ENCODE data around the gene KIF13A. TPM values are rescaled to one million over a fixed set of nuclear protein-coding genes. Genes with fewer than 3 reads are reported as not detected.

The KIF13A gene
- total RNA-seq, 1 donor from 2014 or later = 38.4 TPM

DNA sequence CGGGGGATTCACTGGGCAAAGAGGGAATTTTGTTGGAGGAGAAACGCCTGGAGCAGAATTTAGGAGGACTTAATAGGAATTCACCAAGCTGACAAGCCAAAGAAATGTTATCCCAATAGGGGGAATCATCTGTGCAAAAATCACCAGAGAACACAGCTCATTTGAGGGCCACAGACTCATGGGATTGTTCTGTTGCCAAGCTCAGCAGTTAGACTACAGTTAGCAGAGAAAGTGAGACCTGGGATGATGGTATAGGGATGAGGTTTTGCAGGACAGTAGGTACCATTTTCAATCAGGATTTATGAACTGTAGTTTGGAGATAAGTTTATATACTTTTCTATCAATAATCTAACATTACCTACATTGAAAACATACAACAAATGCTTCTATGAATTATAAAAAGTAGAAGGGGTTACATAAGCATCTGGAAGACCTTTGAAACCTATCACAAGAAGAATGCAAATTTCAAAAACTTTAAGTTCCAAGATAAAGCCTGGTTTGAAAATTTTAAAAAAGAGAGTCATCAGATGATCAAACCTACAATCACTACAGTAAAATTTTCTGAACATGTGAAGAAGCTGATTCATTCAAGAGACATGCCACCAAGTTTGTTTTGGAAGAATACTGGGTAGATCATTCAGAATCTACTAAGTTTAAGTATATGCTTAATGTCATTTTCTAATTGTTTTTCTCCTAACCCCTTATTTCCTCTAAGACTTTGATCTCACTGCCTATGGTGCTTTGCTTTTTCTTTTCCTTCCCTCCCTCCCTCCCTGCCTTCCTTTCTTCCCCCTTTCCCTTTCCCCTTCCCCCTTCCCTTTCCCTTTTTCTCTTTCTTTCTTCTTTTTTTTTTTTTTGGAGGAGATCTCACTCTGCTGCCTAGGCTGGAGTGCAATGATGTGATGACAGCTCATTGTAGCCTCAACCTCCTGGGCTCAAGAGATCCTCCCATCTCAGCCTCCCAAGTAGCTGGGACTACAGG, 81.5 kb downstream of the KIF13A start:
- Histone ChIP-seq H3K9me3 (ENCODE audit: insufficient read depth, low read depth, low read length) (no peaks in the 10 kb centered on the region), H3K27ac (ENCODE audit: low read depth, low read length) (peak overlapping the region; percentile 93), H3K27me3 (ENCODE audit: insufficient read depth, low read length) (no peaks in the 10 kb centered on the region), H3K79me2 (ENCODE audit: insufficient read depth, low read length) (peaks cover 56% of the 10 kb centered on the region), H3K4me3 (ENCODE audit: insufficient read depth, low read depth, low read length) (no peak overlapping the region), H3K36me3 (ENCODE audit: insufficient read depth, low read length) (no peaks in the 10 kb centered on the region), H3K4me1 (ENCODE audit: insufficient read depth, low read length) (peaks cover 29% of the 10 kb centered on the region), H4K20me1 (ENCODE audit: insufficient read depth, low read length) (no peaks in the 10 kb centered on the region), H3K4me2 (ENCODE audit: low read length) (peak overlapping the region; percentile 42), H3K9ac (ENCODE audit: low read length) (peak overlapping the region; percentile 50), H2AFZ (ENCODE audit: low read depth, low read length) (no peak overlapping the region)
- TF ChIP-seq, protein P1, sequence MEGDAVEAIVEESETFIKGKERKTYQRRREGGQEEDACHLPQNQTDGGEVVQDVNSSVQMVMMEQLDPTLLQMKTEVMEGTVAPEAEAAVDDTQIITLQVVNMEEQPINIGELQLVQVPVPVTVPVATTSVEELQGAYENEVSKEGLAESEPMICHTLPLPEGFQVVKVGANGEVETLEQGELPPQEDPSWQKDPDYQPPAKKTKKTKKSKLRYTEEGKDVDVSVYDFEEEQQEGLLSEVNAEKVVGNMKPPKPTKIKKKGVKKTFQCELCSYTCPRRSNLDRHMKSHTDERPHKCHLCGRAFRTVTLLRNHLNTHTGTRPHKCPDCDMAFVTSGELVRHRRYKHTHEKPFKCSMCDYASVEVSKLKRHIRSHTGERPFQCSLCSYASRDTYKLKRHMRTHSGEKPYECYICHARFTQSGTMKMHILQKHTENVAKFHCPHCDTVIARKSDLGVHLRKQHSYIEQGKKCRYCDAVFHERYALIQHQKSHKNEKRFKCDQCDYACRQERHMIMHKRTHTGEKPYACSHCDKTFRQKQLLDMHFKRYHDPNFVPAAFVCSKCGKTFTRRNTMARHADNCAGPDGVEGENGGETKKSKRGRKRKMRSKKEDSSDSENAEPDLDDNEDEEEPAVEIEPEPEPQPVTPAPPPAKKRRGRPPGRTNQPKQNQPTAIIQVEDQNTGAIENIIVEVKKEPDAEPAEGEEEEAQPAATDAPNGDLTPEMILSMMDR (IDR thresholded peaks at IDR 0.05; ENCODE audit: insufficient read depth, low read depth, low read length) = no peak
- no peak for TF ChIP-seq EZH2 (IDR thresholded peaks at IDR 0.05; ENCODE audit: insufficient read depth, low read length)
- Mint-ChIP-seq H3K9me3 (ENCODE audit: unreplicated experiment) (no peaks in the 10 kb centered on the region), H3K4me3 (ENCODE audit: unreplicated experiment) (no peak overlapping the region), H3K4me1 (ENCODE audit: low read depth, unreplicated experiment) (peaks cover 28% of the 10 kb centered on the region), H3K36me3 (ENCODE audit: low read depth, unreplicated experiment) (no peaks in the 10 kb centered on the region), H3K27me3 (ENCODE audit: low read depth, unreplicated experiment) (no peaks in the 10 kb centered on the region), H3K27ac (ENCODE audit: unreplicated experiment) (peak overlapping the region; percentile 87)
- peak; percentile 58 for FAIRE-seq
- DNase-seq (ENCODE audit: low read depth) = peak; percentile 87

DNA sequence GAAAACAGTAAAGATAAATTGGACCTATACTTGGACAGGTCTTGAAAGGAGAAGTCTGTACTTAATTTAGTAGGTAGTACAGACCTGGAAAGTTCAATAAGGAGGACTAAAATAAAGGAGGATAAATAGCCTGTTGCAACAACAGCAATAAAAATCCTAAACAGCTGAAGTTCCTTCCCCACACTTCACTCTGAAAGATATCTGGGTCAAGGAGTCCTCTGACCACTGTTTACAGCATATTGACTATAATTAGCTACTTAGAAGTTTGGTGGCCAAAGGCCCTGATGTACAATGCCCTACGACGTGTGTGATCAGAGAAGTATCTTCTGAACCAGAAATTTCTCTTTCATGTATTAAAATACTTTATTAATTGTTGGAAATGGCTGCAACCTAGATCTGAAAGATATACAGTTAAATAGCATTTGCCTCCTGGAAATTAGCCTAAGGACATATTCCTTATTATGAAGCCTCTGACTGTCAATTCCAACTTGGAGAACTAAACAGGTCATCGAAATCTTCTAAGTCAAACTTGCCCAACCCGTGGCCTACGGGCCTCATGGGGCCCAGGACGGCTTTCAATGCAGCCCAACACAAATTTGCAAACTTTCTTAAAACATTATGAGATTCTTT, 82.8 kb downstream of the KIF13A start:
- no peaks in the 10 kb centered on the region for H3K9me3 ChIP-seq (ENCODE audit: insufficient read depth, low read depth, low read length)
- no peak overlapping the region for H3K4me2 ChIP-seq (ENCODE audit: low read length)
- H3K4me3 ChIP-seq (ENCODE audit: insufficient read depth, low read depth, low read length) = no peak overlapping the region
- peak overlapping the region; percentile 93 for H3K27ac ChIP-seq (ENCODE audit: low read depth, low read length)
- no peak overlapping the region for H2AFZ ChIP-seq (ENCODE audit: low read depth, low read length)
- TF ChIP-seq, protein P1 (IDR thresholded peaks at IDR 0.05; ENCODE audit: insufficient read depth, low read depth, low read length) = no peak
- TF ChIP-seq EZH2 (IDR thresholded peaks at IDR 0.05; ENCODE audit: insufficient read depth, low read length) = no peak
- H3K27me3 ChIP-seq (ENCODE audit: insufficient read depth, low read length) = no peaks in the 10 kb centered on the region
- peaks cover 31% of the 10 kb centered on the region for H3K4me1 Mint-ChIP-seq (ENCODE audit: low read depth, unreplicated experiment)
- H3K27ac Mint-ChIP-seq (ENCODE audit: unreplicated experiment) = no peak overlapping the region
- H3K36me3 Mint-ChIP-seq (ENCODE audit: low read depth, unreplicated experiment) = no peaks in the 10 kb centered on the region
- peaks cover 58% of the 10 kb centered on the region for H3K79me2 ChIP-seq (ENCODE audit: insufficient read depth, low read length)
- FAIRE-seq (no peak), DNase-seq (ENCODE audit: low read depth) (no peak)
- no peaks in the 10 kb centered on the region for H3K9me3 Mint-ChIP-seq (ENCODE audit: unreplicated experiment)
- H3K4me1 ChIP-seq (ENCODE audit: insufficient read depth, low read length) = peaks cover 29% of the 10 kb centered on the region
- H3K36me3 ChIP-seq (ENCODE audit: insufficient read depth, low read length) = no peaks in the 10 kb centered on the region
- no peak overlapping the region for H3K4me3 Mint-ChIP-seq (ENCODE audit: unreplicated experiment)
- no peaks in the 10 kb centered on the region for H4K20me1 ChIP-seq (ENCODE audit: insufficient read depth, low read length)
- no peak overlapping the region for H3K9ac ChIP-seq (ENCODE audit: low read length)
- no peaks in the 10 kb centered on the region for H3K27me3 Mint-ChIP-seq (ENCODE audit: low read depth, unreplicated experiment)
